ENCODE measurements around the gene SULF2.
A peak's percentile ranks its signal among the peaks of the same experiment; 100 is the strongest.

The SULF2 gene

DNA sequence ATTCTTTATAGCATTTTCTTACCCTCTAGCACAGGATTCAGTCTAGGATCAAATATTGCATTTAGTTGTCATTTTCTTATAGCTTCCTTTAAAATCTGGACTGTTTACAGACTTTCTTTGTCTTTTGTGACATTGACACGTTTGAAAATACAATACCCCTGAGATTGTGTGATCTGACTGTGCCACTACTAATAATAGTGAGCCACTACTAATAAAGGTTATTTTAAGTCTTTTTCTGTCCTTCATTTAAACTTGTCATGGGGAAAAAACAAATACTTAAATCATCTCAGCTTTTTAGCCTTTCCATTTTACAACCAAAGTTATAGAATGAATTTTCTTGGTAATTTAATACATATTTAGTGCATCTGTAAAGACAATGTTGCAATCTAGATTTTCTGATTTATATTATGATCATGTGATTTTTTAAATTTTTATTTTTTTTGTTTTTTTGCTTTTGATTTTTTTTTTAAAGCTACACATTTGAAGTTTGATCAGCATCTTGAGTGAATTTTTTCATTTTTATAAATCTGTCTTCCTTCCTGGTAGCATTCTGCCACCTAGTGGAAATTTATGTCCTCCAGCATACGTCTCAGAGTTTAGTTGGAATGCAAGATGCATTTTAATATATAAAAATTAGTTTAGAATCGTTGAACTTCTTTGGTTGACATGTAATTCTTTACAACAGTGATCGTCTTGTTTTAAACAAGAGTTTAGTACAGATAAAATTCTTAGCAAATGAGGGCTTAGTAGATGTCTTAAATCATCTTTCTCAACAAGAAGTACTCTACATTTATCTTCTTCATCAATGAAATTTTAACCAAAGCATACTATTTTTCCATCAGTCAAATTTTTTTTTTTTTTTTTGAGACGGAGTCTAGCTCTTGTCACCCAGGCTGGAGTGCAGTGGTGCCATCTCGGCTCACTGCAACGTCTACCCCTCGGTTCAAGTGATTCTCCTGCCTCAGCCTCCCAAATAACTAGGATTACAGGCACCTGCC is 164.2 kb downstream of the SULF2 start:
- peak; percentile 71 for ATAC-seq
- TF ChIP-seq, protein P1, sequence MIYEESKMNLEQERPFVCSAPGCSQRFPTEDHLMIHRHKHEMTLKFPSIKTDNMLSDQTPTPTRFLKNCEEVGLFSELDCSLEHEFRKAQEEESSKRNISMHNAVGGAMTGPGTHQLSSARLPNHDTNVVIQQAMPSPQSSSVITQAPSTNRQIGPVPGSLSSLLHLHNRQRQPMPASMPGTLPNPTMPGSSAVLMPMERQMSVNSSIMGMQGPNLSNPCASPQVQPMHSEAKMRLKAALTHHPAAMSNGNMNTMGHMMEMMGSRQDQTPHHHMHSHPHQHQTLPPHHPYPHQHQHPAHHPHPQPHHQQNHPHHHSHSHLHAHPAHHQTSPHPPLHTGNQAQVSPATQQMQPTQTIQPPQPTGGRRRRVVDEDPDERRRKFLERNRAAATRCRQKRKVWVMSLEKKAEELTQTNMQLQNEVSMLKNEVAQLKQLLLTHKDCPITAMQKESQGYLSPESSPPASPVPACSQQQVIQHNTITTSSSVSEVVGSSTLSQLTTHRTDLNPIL (CRISPR knock-in tag; IDR thresholded peaks at IDR 0.05; ENCODE audit: low read depth), result no peak
- TF ChIP-seq CSDC2 (CRISPR knock-in tag; IDR thresholded peaks at IDR 0.05) (no peak), RARB (CRISPR knock-in tag; IDR thresholded peaks at IDR 0.05) (no peak), ZFP3 (CRISPR knock-in tag; IDR thresholded peaks at IDR 0.05) (no peak), TCF4 (CRISPR knock-in tag; IDR thresholded peaks at IDR 0.05; ENCODE audit: borderline replicate concordance) (no peak), SNAI2 (CRISPR knock-in tag; IDR thresholded peaks at IDR 0.05) (no peak), PPARA (CRISPR knock-in tag; IDR thresholded peaks at IDR 0.05; ENCODE audit: borderline replicate concordance) (no peak), ZNF8 (CRISPR knock-in tag; IDR thresholded peaks at IDR 0.05) (no peak)
- TF ChIP-seq, protein P2, sequence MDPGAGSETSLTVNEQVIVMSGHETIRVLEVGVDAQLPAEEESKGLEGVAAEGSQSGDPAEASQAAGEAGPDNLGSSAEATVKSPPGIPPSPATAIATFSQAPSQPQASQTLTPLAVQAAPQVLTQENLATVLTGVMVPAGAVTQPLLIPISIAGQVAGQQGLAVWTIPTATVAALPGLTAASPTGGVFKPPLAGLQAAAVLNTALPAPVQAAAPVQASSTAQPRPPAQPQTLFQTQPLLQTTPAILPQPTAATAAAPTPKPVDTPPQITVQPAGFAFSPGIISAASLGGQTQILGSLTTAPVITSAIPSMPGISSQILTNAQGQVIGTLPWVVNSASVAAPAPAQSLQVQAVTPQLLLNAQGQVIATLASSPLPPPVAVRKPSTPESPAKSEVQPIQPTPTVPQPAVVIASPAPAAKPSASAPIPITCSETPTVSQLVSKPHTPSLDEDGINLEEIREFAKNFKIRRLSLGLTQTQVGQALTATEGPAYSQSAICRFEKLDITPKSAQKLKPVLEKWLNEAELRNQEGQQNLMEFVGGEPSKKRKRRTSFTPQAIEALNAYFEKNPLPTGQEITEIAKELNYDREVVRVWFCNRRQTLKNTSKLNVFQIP (CRISPR knock-in tag; IDR thresholded peaks at IDR 0.05; ENCODE audit: borderline replicate concordance, low read depth), result no peak
- TF ChIP-seq, protein P3, sequence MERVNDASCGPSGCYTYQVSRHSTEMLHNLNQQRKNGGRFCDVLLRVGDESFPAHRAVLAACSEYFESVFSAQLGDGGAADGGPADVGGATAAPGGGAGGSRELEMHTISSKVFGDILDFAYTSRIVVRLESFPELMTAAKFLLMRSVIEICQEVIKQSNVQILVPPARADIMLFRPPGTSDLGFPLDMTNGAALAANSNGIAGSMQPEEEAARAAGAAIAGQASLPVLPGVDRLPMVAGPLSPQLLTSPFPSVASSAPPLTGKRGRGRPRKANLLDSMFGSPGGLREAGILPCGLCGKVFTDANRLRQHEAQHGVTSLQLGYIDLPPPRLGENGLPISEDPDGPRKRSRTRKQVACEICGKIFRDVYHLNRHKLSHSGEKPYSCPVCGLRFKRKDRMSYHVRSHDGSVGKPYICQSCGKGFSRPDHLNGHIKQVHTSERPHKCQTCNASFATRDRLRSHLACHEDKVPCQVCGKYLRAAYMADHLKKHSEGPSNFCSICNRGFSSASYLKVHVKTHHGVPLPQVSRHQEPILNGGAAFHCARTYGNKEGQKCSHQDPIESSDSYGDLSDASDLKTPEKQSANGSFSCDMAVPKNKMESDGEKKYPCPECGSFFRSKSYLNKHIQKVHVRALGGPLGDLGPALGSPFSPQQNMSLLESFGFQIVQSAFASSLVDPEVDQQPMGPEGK (CRISPR knock-in tag; IDR thresholded peaks at IDR 0.05; ENCODE audit: borderline replicate concordance), result no peak

DNA sequence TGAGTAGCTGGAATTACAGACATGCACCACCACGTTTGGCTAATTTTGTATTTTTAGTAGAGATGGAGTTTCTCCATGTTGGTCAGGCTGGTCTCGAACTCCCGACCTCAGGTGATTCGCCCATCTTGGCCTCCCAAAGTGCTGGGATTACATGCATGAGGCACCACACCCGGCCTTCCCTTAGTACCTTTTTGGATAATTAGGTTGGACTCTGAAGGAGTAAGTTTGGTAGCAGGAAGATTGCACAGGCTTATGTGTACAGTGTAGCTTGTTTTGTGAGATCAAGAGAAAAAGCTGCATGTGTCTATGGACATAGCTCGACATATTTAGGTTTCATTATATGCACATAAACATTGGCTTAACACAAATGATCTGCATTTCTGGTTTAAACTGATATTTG is 166.8 kb downstream of the SULF2 start:
- TF ChIP-seq PPARA (CRISPR knock-in tag; IDR thresholded peaks at IDR 0.05; ENCODE audit: borderline replicate concordance), result no peak
- no peak for TF ChIP-seq CSDC2 (CRISPR knock-in tag; IDR thresholded peaks at IDR 0.05)
- no peak for TF ChIP-seq ZC3H10 (CRISPR knock-in tag; IDR thresholded peaks at IDR 0.05)
- TF ChIP-seq TCF4 (CRISPR knock-in tag; IDR thresholded peaks at IDR 0.05; ENCODE audit: borderline replicate concordance), result no peak
- no peak for TF ChIP-seq TOX (CRISPR knock-in tag; IDR thresholded peaks at IDR 0.05; ENCODE audit: borderline replicate concordance)
- TF ChIP-seq ZNF565 (CRISPR knock-in tag; conservative IDR thresholded peaks at IDR 0.05; ENCODE audit: low read depth), result no peak
- no peak for TF ChIP-seq ESRRG (CRISPR knock-in tag; IDR thresholded peaks at IDR 0.05)
- TF ChIP-seq, protein P1 (CRISPR knock-in tag; IDR thresholded peaks at IDR 0.05; ENCODE audit: low read depth), result no peak
- TF ChIP-seq ISL1 (CRISPR knock-in tag; IDR thresholded peaks at IDR 0.05), result no peak
- no peak for TF ChIP-seq OSR1 (CRISPR knock-in tag; IDR thresholded peaks at IDR 0.05)
- TF ChIP-seq, protein P3 (CRISPR knock-in tag; IDR thresholded peaks at IDR 0.05; ENCODE audit: borderline replicate concordance), result no peak
- TF ChIP-seq ARNTL (CRISPR knock-in tag; IDR thresholded peaks at IDR 0.05; ENCODE audit: borderline replicate concordance, low read depth), result no peak
- no peak for TF ChIP-seq ZFP3 (CRISPR knock-in tag; IDR thresholded peaks at IDR 0.05)
- TF ChIP-seq RARB (CRISPR knock-in tag; IDR thresholded peaks at IDR 0.05), result no peak
- TF ChIP-seq ZNF70 (CRISPR knock-in tag; IDR thresholded peaks at IDR 0.05), result no peak

DNA sequence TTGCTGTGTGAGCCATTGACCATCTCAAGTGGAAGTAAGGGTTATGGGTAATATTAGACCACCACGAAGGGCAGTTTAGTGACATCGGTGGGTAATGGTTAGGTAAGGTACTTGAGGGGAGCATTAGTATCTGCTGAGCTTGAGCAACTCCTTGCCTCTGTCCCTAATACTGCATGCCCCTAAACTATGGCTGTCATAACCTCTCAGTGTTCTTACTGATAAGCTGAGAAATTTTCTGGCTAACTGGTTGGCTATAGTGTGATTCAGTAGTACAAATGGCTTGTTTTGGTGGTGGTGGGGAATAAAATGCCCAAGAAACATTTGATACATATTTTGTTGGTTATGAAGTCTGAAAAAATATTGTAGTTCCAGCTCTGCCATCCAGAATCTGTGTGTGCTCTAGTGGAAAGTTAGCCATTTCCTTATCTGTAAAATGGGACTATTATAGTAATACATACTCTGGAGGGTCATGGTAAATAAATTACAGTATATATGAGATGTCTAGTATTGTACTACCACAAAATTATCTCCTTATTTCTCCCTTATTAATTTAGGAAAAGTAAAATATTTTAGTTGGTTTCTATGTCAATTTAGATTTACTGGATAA is 170.5 kb downstream of the SULF2 start:
- TF ChIP-seq, protein P3 (CRISPR knock-in tag; IDR thresholded peaks at IDR 0.05; ENCODE audit: borderline replicate concordance), result no peak
- TF ChIP-seq CSDC2 (CRISPR knock-in tag; IDR thresholded peaks at IDR 0.05) (no peak), GLIS3 (CRISPR knock-in tag; IDR thresholded peaks at IDR 0.05) (no peak), RARB (CRISPR knock-in tag; IDR thresholded peaks at IDR 0.05) (no peak), OSR1 (CRISPR knock-in tag; IDR thresholded peaks at IDR 0.05) (no peak)
- TF ChIP-seq, protein P4, sequence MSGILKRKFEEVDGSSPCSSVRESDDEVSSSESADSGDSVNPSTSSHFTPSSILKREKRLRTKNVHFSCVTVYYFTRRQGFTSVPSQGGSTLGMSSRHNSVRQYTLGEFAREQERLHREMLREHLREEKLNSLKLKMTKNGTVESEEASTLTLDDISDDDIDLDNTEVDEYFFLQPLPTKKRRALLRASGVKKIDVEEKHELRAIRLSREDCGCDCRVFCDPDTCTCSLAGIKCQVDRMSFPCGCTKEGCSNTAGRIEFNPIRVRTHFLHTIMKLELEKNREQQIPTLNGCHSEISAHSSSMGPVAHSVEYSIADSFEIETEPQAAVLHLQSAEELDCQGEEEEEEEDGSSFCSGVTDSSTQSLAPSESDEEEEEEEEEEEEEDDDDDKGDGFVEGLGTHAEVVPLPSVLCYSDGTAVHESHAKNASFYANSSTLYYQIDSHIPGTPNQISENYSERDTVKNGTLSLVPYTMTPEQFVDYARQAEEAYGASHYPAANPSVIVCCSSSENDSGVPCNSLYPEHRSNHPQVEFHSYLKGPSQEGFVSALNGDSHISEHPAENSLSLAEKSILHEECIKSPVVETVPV (CRISPR knock-in tag; IDR thresholded peaks at IDR 0.05), result no peak
- ATAC-seq, result no peak

More for the DNA sequence above, 166.8 kb downstream of the SULF2 start:
- no peak for ATAC-seq
